ENCODE results near the gene CCL26.
"Not testable (repeated sequence)": the region's sequence is repeated elsewhere in the genome, so short reads cannot be mapped to it uniquely, and the experiment has no call there.

The CCL26 gene

DNA sequence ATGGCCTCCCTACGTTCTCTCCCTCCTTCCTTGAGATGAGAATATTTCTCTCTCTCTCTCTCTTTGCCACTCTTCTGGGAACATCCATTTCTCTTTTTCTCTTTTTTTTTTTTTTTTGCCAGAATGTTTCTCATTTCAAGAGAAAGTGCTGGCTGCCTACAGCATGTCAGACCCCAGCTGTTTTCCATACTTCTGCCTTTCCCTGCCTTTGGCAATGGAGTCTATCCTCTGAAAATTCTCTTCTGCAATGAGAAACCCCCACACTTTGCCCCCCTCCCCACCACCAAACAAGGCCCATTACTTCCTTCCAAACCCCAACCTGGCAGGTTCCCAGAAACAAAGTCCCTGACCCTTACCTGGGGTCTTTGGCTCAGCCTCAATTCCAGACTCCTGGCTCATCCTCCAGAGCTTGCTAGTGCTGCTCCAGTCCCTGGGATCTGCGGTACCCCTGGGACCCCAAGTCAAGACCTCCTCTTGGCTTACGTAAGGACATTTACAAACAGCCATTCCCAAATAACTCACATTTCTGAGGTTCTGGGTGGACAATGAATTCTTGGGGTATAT is 17.4 kb upstream of the CCL26 start:
- no peak for DNase-seq

DNA sequence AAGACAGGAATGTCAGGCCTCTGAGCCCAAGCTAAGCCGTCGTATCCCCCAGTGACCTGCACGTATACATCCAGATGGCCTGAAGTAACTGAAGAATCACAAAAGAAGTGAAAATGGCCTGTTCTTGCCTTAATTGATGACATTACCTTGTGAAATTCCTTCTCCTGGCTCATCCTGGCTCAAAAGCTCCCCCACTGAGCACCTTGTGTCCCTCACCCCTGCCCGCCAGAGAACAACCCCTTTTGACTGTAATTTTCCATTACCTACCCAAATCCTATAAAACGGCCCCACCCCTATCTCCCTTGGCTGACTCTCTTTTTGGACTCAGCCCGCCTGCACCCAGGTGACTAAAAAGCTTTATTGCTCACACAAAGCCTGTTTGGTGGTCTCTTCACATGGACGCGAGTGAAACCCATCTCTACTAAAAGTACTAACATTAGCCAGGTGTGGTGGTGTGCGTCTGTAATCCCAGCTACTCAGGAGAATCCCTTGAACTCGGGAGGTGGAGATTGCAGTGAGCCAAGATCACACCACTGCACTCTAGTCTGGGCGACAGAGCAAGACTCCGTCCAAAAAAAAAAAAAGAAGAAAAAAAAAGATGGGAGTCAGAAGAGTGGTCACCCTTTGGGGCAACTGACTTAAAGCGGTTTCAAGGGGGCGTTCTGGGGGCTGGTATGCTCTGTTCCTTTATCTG is 16.3 kb upstream of the CCL26 start:
- not testable (repeated sequence) for DNase-seq

DNA sequence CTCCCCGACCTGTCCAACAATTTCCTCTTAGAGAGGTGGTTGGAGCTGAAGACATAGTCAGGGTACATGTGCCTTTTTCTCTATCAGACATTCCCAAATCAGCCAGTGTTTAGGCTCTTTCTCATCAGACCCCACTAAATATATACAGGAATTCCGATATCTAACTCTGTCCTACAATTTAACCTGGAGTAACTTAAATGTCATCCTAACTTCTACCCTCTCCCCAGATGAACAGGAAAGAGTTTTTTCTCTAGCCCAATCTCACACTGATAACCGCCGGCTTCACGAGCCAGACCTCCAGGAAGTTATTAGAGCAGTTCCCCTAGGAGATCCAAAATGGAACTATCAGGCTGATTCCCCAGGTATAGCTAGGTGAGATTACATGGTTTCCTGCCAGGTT is 11.0 kb upstream of the CCL26 start:
- not testable (repeated sequence) for DNase-seq

DNA sequence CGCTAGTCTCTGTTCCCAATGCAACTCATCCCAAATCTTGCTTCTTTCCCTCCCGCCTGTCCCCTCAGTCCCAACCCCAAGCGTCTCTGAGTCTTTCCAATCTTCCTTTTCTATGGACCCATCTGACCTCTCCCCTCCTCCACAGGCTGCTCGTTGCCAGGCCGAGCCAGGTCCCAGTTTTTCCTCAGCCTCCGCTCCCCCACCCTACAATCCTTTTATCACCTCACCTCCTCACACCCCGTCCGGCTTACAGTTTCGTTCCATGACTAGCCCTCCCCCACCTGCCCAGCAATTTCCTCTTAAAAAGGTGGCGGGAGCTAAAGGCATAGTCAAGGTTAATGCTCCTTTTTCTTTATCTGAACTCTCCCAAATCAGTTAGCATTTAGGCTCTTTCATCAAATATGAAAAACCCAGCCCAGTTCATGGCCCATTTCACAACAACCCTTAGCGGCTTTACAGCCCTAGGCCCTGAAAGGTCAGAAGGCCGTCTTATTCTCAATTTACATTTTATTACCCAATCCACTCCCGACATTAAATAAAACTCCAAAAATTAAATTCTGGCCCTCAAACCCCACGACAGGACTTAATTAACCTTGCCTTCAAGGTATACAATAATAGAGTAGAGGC is 8.7 kb upstream of the CCL26 start:
- DNase-seq: not testable (repeated sequence)

DNA sequence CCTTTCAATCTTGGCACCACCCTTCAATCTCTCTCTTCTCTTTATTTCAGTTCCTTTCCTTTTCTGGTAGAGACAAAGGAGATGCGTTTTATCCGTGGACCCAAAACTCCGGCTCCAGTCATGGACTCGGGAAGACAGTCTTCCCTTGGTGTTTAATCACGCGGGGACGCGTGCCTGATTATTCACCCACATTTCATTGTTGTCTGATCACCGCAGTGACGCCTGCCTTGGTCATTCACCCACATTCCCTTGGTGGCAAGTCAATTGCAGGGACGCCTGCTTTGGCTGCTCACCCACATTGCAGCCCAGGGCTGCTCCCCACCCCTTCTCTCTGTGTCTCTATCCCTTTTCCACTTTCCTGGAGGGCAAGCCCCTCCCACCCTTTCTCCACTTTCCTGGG is 7.5 kb upstream of the CCL26 start:
- DNase-seq: not testable (repeated sequence)

DNA sequence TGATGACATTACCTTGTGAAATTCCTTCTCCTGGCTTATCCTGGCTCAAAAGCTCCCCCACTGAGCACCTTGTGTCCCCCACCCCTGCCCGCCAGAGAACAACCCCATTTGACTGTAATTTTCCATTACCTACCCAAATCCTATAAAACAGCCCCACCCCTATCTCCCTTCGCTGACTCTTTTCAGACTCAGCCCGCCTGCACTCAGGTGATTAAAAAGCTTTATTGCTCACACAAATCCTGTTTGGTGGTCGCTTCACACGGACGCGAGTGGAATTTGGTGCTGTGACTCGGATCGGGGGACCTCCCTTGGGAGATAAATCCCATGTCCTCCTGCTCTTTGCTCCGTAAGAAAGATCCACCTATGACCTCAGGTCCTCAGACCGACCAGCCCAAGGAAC is 7.0 kb upstream of the CCL26 start:
- DNase-seq: not testable (repeated sequence)

DNA sequence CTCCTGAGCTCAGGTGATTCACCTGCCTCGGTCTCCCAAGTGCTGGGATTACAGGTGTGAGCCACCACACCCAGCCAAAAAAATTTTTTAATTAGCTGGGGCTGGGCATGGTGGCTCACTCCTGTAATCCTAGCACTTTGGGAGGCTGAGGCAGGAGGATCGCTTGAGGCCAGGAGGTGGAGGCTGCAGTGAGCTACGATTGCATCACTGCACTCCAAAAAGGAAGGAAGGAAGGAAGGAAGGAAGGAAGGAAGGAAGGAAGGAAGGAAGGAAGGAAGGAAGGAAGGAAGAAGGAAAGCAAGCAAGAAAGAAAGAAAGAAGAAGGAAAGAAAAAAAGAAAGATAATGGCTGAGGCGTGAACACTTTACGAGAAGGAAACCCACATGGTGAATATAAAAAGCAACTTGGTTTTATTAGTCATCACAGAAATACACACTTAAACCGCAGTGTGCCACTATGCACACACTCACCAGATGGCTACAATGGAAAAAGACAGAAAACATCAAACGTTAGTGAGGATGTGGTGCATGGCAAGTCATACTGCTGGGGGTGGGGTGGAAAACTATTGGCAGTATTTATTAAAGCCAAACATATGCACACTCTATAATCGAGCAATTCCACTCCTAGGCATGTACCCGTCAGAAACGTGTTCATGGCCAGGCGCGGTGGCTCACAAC is 4.4 kb upstream of the CCL26 start:
- peak; percentile 63 for DNase-seq

DNA sequence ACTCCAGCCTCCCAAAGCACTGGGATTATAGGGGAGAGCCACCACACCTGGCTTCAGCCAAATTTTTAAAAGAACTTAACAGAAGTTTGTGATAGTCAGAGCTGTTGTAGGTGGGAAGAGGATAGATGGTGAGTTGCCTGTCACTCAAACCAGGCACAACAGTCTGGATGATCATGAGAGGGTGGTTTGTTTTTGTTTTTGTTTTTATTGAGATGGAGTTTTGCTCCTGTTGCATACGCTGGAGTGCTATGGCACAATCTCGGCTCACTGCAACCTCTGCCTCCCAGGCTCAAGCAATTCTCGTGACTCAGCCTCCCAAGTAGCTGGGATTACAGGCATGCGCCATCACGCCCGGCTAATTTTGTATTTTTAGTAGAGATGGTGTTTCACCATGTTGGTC is 1.9 kb upstream of the CCL26 start:
- DNase-seq: not testable (repeated sequence)

DNA sequence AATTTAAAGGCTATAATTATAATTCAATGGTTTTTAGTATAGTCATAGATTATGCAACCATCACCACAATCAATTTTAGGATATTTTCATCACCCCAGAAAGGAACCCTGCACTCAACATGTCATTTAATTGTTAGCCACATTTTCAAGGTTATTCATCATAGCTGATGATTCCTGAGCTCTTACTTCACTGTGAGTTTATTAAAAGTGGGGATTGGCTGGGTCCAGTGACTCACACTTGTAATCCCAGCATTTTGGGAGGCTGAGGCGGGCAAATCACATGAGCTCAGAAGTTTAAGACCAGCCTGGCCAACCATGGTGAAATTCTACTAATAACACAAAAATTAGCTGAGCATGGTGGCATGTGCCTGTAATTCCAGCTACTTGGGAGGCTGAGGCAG is 787 bp downstream of the CCL26 start:
- DNase-seq: no peak

DNA sequence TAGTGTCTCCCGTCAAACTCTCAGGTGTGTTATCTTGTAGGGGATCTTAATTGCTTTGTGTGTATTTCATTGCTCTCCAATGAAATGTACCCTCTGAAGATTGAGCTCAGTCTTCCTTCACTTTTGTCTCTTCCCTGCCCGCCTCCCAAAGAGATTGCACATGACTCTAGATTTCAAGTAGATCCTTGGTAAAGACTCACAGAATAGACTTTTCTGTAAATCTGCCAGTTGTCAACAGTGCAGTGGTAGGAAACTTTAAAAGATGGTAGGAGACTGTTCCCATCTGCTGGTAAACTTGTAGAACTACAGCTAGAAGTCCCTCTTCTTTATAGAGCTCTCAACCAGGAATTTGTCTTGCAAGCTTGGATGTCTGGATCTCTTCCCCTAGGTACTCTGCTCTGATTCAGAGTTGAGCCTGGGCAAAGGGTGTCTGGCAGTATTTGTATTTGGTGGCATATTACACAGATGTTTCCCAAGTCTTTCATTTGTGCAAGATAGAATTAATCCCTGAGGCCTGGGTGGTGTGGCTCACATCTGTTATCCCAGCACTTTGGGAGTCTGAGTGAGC is 9.6 kb downstream of the CCL26 start:
- peak; percentile 61 for DNase-seq

DNA sequence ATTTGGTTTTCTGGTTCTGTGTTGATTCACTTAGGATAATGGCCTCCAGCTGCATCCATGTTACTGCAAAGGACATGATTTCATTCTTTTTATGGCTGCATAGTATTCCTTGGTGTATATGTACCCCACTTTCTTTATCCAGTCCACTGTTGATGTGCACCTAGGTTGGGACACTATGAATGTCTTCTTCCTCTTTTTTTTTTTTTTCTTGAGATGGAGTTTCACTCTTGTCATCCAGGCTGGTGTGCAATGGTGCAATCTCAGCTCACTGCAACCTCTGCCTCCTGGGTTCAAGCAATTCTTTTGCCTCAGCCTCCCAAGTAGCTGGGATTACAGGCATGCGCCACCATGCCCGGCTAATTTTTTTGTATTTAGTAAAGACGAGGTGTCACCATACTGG is 10.2 kb downstream of the CCL26 start:
- DNase-seq: not testable (repeated sequence)

DNA sequence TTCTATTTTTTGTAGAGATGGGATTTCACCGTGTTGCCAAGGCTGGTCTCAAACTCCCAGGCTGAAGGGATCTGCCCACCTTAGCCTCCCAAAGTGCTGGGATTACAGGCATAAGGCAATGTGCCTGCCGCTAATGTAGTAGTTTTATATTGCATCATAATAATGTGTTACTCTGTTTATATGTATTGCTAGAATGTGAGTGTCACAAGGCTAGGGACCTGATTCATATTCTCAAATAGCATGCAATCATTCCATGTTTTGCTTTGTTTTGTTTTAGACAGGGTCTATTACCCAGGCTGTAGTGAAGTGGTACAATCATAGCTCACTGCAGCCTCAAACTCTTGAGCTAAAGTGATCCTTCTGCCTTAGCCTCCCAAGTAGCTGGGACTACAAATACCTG is 13.5 kb downstream of the CCL26 start:
- DNase-seq: no peak

DNA sequence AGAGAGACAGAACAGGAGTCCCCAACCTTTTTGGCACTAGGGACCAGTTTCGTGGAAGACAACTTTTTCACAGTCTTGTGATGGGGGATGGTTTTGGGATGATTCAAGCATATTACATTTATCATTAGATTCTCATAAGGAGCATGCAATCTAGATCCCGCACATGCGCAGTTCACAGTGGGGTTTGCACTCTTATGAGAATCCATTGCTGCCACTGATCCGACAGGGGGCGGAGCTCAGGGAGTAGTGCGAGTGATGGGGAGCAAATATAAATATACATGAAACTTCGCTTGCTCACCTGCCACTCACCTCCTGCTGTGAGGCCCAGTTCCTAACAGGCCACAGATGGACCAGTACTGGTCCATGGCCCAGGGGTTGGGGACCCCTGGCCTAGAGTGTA is 14.2 kb downstream of the CCL26 start:
- no peak for DNase-seq

DNA sequence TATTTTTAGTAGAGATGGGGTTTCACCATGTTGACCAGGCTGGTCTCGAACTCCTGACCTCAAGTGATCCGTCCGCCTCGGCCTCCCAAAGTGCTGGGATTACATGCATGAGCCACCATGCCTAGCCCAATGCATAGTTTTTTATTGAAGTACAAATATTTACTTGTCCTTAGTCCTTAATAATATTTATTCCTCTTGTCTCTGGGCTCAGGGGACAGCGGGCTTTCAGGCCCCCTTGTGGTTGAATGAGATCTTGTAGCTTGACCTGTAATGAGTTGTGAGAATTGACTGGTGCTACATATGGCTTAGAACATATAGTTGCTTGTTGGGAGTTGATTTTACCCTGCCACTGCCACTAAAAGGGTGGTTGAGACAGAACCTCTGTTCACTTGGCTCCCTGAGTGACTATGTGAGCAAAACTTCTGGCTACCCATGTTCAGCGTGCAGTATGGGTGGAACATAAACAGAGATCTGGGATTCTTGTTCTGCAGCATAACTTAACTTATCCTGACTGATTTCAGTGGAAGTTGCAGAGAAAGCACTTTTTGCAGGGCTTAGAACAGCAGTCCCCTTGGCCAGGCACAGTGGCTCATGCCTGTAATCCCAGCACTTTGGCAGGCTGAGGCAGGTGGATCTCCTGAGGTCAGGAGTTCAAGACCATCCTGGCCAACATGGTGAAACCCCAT is 14.9 kb downstream of the CCL26 start:
- peak; percentile 26 for DNase-seq

DNA sequence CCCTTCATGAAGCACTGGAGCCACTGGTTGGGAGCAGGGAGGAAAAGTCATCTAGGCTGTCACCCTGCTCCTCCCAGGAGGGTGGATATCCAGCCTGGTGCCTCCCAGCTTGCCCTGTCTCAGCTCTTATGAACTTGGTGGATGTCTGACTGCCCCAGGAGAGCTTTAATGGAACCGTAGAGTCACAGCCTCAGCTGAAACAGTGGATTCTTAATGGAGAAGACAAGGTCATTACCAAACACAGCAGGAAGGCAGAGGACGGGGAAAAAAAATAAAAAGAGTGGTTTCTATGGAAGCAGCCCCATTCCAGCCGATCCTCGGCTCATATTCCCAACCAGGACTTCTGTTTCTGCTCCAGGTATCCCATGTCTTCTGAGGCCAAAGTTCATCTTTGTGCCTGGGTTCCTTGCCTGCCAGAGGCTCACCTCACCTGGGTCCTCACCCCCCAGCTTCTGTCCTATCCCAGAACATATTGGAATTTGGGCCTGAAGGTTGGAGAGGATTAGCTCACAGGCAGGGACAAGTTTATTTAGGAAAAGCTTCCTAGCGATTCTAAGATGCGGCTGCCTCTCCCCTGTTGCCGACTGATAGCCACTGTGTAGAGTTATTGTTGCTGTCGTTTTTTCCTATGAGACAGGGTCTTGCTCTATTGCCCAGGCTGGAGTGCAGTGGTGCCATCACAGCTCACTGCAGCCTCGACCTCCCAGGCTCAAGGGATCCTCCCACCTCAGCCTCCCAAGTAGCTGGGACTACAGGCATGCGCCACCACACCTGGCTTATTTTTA is 15.6 kb downstream of the CCL26 start:
- DNase-seq: no peak

DNA sequence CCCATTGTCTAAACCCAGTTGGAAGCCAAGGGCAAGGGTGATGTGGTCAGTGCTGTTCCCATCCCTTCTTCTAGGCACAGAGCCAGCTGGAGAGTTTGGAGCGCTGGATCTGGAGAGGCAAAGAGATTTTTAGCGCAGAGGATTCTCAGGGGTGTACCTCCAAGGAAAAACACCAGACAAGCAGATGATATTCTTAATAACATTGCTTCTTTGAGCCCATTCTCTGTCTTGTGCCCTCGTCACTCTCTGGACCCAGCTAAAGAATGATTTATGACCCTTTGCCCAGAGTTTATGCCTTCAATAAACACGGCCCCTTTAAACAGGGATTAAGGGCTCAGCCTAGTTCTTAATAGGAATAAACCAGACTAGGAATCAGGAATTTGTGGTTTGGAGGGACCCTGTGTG is 28.6 kb downstream of the CCL26 start:
- no peak for DNase-seq

DNA sequence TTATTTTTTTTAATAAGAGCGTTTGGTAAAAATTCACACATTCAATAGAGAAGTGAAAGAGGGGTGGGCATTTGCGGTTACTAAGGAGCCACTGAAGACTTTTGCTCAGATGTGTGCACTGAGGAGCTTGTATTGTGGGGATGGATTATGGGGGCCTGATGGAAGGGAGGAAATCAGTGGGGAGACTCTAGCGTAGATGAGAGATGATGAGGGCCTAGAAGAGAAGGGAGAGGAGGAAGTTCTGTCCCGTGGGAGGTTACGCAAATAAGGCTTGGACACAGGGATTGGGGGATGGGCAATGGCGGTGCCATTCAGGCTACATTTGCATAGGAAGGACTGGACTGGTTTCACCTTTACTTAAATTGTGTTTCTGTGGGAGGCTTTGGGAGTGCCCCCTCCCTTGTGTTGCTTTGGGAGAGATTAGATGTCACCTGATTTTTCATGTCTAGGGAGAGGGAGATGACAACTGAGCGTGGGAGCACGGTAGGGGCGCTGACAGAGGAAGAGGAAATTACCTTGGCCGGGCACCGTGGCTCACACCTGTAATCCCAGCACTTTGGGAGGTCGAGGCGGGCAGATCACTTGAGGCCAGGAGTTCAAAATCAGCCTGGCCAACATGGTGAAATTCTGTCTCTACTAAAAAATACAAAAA is 31.0 kb downstream of the CCL26 start:
- DNase-seq: no peak

DNA sequence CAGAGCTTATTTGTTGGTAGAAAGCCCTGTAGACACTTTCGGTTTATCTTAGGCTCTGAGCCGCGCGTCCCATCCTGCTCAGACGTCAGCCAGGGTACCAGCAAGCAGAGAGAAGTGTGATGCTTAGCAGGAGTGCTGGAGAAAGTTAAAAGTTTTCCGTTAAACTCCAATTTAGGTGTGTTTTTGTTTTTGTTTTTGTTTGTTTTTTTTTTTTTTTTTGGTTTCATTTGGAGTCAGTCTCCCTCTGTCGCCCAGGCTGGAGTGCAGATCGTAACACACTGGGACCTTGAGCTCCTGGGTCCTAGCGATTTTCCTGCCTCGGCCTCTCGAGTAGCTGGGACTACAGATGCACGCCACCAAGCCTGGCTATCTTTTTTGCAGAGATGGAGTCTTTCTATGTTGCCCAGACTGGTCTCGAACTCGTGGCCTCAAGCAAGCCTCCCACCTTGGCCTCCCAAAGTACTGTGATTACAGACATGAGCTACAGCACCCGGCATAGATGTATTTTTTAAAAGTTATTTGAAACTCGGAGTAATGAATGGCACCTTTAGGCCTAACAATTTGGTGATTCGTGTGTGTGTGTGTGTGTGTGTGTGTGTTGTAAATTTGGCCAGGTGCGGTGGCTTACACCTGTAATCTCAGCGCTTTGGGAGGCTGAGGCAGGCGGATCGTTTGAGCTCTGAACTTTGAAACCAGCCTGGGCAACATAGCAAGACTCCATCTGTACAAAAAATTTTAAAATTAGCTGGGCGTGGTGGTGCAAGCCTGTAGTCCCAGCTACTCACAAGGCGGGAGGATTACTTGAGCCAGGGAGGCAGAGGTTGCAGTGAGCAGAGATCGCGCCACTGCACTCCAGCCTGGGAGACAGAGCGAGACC is 32.0 kb downstream of the CCL26 start:
- no peak for DNase-seq

DNA sequence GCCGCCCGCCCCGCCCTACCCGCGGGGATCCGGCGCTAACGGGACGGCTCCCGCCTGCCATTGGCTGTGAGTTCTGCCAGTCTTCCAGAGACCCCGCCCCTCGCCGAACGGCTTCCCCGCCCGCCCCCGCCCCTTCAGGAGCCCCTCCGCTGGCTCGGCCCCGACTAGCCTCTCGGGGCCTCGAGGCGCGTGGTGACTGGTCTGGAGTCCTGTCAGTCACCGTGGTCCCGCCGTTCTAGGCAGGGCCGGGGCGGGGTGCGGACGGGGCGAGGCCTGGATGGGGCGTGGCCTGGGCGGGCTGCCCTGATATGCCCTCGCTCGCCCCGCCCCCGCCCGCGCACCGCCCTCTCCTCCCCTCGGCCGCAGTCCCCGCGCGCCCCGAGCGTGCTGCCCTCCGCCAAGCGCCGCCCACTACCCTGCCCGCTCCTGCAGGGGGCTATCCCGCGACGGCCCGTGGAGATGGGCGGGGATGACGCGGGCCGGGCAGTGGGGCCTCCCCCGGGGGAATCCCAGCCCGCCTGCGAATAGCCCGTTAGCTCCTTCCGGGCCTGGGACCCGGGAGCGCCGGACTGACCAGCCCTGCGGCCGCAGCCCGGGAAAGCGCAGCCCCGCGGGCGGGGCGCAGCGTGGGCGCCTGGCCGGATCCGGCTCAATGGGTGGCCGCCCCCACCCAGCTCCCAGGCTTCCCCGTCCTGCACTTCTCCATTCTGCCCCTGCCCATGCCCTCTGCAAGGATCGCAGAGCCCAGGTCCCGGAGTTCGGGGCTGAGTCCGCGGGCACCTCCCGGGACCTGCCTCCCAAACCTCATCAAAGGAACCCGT is 32.8 kb downstream of the CCL26 start:
- peak; percentile 100 for DNase-seq

DNA sequence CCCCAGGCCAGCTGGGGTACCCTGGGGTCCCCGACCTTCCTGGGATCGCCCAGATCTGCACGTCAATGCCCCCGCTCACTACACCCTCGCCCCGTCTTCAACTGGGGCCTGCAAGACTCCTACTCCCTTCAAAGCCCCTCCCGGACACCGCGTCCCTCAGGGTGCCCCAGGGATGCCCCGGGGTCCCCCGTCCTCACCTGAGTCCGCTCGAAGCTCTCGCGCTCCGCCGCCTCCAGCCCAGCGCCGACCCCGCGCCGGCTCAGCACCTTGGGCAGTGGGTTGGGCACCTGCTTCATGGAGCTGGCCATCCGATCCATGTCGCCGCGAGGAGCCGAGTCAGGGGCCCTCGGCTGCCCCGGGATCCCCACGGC is 33.4 kb downstream of the CCL26 start, which contains the start of gene HIP1:
TSS of gene HIP1 (minus strand) at position 338 of the 371 bp plus-strand sequence. CDS start at position 317, 21 bp downstream.
- no peak for DNase-seq

All from CD4-positive, alpha-beta T cell treated with Interleukin-21 for 1 hour (primary cell).